GM23338 (cell line): ENCODE data around the gene SLC7A10. TPM values are rescaled to one million over a fixed set of nuclear protein-coding genes. Genes with fewer than 3 reads are reported as not detected.

ENCODE experiments used
- ATAC-seq: fragments of 200-7000 bp; cut with Tn5 transposase; 3 replicates; pipeline ENCODE4 v1.9.1; 2020
- DNase-seq: peaks from one replicate; pipeline ENCODE4 v3.0.0-alpha.2; 2015; ENCODE audit warnings: low spot score
- H2AFZ ChIP-seq: fragments of 200-600 bp; sonication (generic); 2 replicates; pipeline ENCODE4 v1.8.0; 2016; ENCODE audit warnings: antibody characterized with exemption, mild to moderate bottlenecking, moderate library complexity
- H3F3A ChIP-seq: fragments of 200-600 bp; sonication (generic); replicated peaks from 2 replicates; pipeline ENCODE4 v1.8.0; 2017; ENCODE audit warnings: antibody characterized with exemption, mixed run types, low read depth
- H3K27ac ChIP-seq: fragments of 200-600 bp; sonication (generic); 2 replicates; pipeline ENCODE4 v1.6.1; 2016; ENCODE audit warnings: low read depth
- H3K27me3 ChIP-seq: fragments of 200-600 bp; sonication (generic); 2 replicates; pipeline ENCODE4 v1.8.0; 2016; ENCODE audit warnings: mild to moderate bottlenecking, mixed run types, moderate library complexity; ENCODE audit not compliant: insufficient read depth
- H3K36me3 ChIP-seq: fragments of 200-600 bp; sonication (generic); 2 replicates; pipeline ENCODE4 v1.8.0; 2016; ENCODE audit warnings: mild to moderate bottlenecking; ENCODE audit not compliant: insufficient read depth
- H3K4me1 ChIP-seq: fragments of 200-600 bp; sonication (generic); 2 replicates; pipeline ENCODE4 v1.8.0; 2016; ENCODE audit warnings: mild to moderate bottlenecking, moderate library complexity; ENCODE audit not compliant: insufficient read depth
- H3K4me2 ChIP-seq: fragments of 200-600 bp; sonication (generic); 2 replicates; pipeline ENCODE4 v1.7.1; 2017; ENCODE audit warnings: mixed run types
- H3K4me3 ChIP-seq: fragments of 200-600 bp; sonication (generic); 2 replicates; pipeline ENCODE4 v1.6.1; 2016; ENCODE audit warnings: mixed run types
- H3K79me2 ChIP-seq: fragments of 200-600 bp; sonication (generic); replicated peaks from 2 replicates; pipeline ENCODE4 v1.8.0; 2017; ENCODE audit warnings: mild to moderate bottlenecking; ENCODE audit not compliant: insufficient read depth
- H3K9me2 ChIP-seq: fragments of 200-600 bp; sonication (generic); 2 replicates; pipeline ENCODE4 v1.8.0; 2017; ENCODE audit not compliant: insufficient read depth
- H4K20me1 ChIP-seq: fragments of 200-600 bp; sonication (generic); replicated peaks from 2 replicates; pipeline ENCODE4 v1.8.0; 2017; ENCODE audit warnings: mild to moderate bottlenecking; ENCODE audit not compliant: insufficient read depth
- H3K27ac Mint-ChIP-seq: 2 replicates; pipeline ENCODE4 v1.8.0; 2020; ENCODE audit warnings: inconsistent platforms, mild to moderate bottlenecking, moderate library complexity, mixed read lengths
- H3K27me3 Mint-ChIP-seq: 3 replicates; pipeline ENCODE4 v1.8.0; 2022; ENCODE audit warnings: low read depth, mild to moderate bottlenecking, moderate library complexity, mixed read lengths, inconsistent platforms; ENCODE audit not compliant: insufficient read depth, poor library complexity
- H3K36me3 Mint-ChIP-seq: 3 replicates; pipeline ENCODE4 v1.8.0; 2021; ENCODE audit warnings: low read depth, mild to moderate bottlenecking, inconsistent platforms, moderate library complexity, mixed read lengths
- H3K4me1 Mint-ChIP-seq: 3 replicates; pipeline ENCODE4 v1.8.0; 2020; ENCODE audit warnings: mild to moderate bottlenecking, inconsistent platforms, mixed read lengths
- H3K4me3 Mint-ChIP-seq: 3 replicates; pipeline ENCODE4 v1.8.0; 2021; ENCODE audit warnings: moderate library complexity, mild to moderate bottlenecking, inconsistent platforms, mixed read lengths
- H3K9me3 Mint-ChIP-seq: 3 replicates; pipeline ENCODE4 v1.8.0; 2020; ENCODE audit warnings: moderate library complexity, mild to moderate bottlenecking, inconsistent platforms, mixed read lengths
- CREB1 ChIP-seq: fragments of 250-450 bp; sonication (Bioruptor Pico); IDR thresholded peaks from 2 replicates; pipeline ENCODE4 v1.5.0; 2020; ENCODE audit warnings: low read depth, mild to moderate bottlenecking, moderate library complexity
- EZH2 ChIP-seq: fragments of 200-600 bp; sonication (generic); IDR thresholded peaks from one replicate; pipeline ENCODE4 v1.8.0; 2017; ENCODE audit warnings: antibody characterized with exemption, mild to moderate bottlenecking, low read depth; ENCODE audit not compliant: unreplicated experiment
- JUNB ChIP-seq: IDR thresholded peaks from one replicate; pipeline ENCODE4 v1.6.1; 2016; ENCODE audit warnings: antibody characterized with exemption; ENCODE audit not compliant: unreplicated experiment
- NANOG ChIP-seq: IDR thresholded peaks from 2 replicates; pipeline ENCODE4 v1.6.1; 2016; ENCODE audit warnings: antibody characterized with exemption, borderline replicate concordance
- POLR2AphosphoS5 ChIP-seq: IDR thresholded peaks from 2 replicates; pipeline ENCODE4 v1.6.1; 2016; ENCODE audit warnings: antibody characterized with exemption, low read depth
- STAT1 ChIP-seq: IDR thresholded peaks from one replicate; pipeline ENCODE4 v1.6.1; 2016; ENCODE audit warnings: antibody characterized with exemption; ENCODE audit not compliant: unreplicated experiment
- ZNF114 ChIP-seq: fragments of 250-450 bp; sonication (Bioruptor Pico); IDR thresholded peaks from 2 replicates; pipeline ENCODE4 v1.5.0; 2020; ENCODE audit warnings: mild to moderate bottlenecking, moderate library complexity
- ZNF331 ChIP-seq: fragments of 250-450 bp; sonication (Bioruptor Pico); IDR thresholded peaks from 2 replicates; pipeline ENCODE4 v1.5.0; 2020; ENCODE audit warnings: low read depth, mild to moderate bottlenecking, moderate library complexity
- polyA plus RNA-seq: library from polyadenylated mRNA; unstranded; fragments of >200 nt; fragmentation: Nextera tagmentation; extraction: Ambion mirVana; gene quantifications from 2 replicates; pipeline ENCODE4 v1.2.1, GENCODE V29; 2016
- total RNA-seq: library from RNA; depleted of rRNA; stranded (reverse); fragments of >200 nt; shearing (Covaris generic); gene quantifications from 2 replicates; pipeline ENCODE4 v1.2.3, GENCODE V29; 2014
- TF ChIP-seq, protein P1 (sequence below), 2 experiments: fragments of 200-600 bp in 1 of 2; sonication (generic) in 1 of 2; conservative IDR thresholded peaks; 2 replicates each; pipeline versions ENCODE4 v1.5.1 to v1.6.1; 2016 to 2017; ENCODE audit warnings: antibody characterized with exemption in 2 of 2, low read depth in 2 of 2, mild to moderate bottlenecking in 2 of 2, moderate library complexity in 1 of 2
- TF ChIP-seq, protein P2 (sequence below): IDR thresholded peaks from one replicate; pipeline ENCODE4 v1.6.1; 2018; ENCODE audit warnings: antibody characterized with exemption; ENCODE audit not compliant: unreplicated experiment
- TF ChIP-seq, protein P3 (sequence below): fragments of 250-450 bp; sonication (Bioruptor Pico); IDR thresholded peaks from 2 replicates; pipeline ENCODE4 v1.5.0; 2020; ENCODE audit warnings: mild to moderate bottlenecking, moderate library complexity

SLC7A10 gene
- total and polyA plus RNA-seq, 2 experiments from 2014 or later, result 3.3 to 6.3 TPM

DNA sequence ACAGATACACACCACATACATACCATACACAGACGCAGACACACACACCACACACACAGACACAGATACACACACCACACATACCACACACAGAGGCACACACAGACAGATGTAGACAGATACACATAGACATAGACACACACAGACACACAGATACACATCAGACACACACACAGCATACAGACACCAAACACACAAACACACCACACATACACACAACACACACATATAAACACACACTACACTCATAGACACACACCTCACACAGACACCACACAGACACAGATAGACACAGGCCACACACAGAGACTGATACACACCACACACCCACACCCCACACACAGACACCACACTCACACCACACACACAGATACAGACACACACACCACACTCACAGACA, 24.9 kb upstream of the SLC7A10 start:
- DNase-seq (no peak), ATAC-seq (no peak)
- no peak overlapping the region for H3K27ac Mint-ChIP-seq
- no peak overlapping the region for H3K4me2 ChIP-seq
- H3K4me1 ChIP-seq, result no peaks in the 10 kb centered on the region
- H3K27ac ChIP-seq, result no peak overlapping the region
- no peaks in the 10 kb centered on the region for H3K9me2 ChIP-seq
- H3K36me3 ChIP-seq, result peaks cover 4% of the 10 kb centered on the region; the same call in 1 of the 2 replicates
- no peak overlapping the region for H3K4me3 Mint-ChIP-seq
- no peak overlapping the region for H2AFZ ChIP-seq
- H3K36me3 Mint-ChIP-seq, result no peaks in the 10 kb centered on the region
- H3K9me3 Mint-ChIP-seq, result peaks cover 6% of the 10 kb centered on the region
- H3K4me3 ChIP-seq, result no peak overlapping the region
- TF ChIP-seq NANOG (no peak), CREB1 (no peak), EZH2 (no peak), POLR2AphosphoS5 (no peak), ZNF114 (CRISPR knock-in tag) (no peak), ZNF331 (CRISPR knock-in tag) (no peak), JUNB (no peak), STAT1 (no peak)
- TF ChIP-seq, protein P1, sequence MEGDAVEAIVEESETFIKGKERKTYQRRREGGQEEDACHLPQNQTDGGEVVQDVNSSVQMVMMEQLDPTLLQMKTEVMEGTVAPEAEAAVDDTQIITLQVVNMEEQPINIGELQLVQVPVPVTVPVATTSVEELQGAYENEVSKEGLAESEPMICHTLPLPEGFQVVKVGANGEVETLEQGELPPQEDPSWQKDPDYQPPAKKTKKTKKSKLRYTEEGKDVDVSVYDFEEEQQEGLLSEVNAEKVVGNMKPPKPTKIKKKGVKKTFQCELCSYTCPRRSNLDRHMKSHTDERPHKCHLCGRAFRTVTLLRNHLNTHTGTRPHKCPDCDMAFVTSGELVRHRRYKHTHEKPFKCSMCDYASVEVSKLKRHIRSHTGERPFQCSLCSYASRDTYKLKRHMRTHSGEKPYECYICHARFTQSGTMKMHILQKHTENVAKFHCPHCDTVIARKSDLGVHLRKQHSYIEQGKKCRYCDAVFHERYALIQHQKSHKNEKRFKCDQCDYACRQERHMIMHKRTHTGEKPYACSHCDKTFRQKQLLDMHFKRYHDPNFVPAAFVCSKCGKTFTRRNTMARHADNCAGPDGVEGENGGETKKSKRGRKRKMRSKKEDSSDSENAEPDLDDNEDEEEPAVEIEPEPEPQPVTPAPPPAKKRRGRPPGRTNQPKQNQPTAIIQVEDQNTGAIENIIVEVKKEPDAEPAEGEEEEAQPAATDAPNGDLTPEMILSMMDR (conservative IDR thresholded peaks at IDR 0.05; ENCODE audit: low read depth in 2 of 2), result no peak
- TF ChIP-seq, protein P2, sequence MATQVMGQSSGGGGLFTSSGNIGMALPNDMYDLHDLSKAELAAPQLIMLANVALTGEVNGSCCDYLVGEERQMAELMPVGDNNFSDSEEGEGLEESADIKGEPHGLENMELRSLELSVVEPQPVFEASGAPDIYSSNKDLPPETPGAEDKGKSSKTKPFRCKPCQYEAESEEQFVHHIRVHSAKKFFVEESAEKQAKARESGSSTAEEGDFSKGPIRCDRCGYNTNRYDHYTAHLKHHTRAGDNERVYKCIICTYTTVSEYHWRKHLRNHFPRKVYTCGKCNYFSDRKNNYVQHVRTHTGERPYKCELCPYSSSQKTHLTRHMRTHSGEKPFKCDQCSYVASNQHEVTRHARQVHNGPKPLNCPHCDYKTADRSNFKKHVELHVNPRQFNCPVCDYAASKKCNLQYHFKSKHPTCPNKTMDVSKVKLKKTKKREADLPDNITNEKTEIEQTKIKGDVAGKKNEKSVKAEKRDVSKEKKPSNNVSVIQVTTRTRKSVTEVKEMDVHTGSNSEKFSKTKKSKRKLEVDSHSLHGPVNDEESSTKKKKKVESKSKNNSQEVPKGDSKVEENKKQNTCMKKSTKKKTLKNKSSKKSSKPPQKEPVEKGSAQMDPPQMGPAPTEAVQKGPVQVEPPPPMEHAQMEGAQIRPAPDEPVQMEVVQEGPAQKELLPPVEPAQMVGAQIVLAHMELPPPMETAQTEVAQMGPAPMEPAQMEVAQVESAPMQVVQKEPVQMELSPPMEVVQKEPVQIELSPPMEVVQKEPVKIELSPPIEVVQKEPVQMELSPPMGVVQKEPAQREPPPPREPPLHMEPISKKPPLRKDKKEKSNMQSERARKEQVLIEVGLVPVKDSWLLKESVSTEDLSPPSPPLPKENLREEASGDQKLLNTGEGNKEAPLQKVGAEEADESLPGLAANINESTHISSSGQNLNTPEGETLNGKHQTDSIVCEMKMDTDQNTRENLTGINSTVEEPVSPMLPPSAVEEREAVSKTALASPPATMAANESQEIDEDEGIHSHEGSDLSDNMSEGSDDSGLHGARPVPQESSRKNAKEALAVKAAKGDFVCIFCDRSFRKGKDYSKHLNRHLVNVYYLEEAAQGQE, result no peak
- TF ChIP-seq, protein P3, sequence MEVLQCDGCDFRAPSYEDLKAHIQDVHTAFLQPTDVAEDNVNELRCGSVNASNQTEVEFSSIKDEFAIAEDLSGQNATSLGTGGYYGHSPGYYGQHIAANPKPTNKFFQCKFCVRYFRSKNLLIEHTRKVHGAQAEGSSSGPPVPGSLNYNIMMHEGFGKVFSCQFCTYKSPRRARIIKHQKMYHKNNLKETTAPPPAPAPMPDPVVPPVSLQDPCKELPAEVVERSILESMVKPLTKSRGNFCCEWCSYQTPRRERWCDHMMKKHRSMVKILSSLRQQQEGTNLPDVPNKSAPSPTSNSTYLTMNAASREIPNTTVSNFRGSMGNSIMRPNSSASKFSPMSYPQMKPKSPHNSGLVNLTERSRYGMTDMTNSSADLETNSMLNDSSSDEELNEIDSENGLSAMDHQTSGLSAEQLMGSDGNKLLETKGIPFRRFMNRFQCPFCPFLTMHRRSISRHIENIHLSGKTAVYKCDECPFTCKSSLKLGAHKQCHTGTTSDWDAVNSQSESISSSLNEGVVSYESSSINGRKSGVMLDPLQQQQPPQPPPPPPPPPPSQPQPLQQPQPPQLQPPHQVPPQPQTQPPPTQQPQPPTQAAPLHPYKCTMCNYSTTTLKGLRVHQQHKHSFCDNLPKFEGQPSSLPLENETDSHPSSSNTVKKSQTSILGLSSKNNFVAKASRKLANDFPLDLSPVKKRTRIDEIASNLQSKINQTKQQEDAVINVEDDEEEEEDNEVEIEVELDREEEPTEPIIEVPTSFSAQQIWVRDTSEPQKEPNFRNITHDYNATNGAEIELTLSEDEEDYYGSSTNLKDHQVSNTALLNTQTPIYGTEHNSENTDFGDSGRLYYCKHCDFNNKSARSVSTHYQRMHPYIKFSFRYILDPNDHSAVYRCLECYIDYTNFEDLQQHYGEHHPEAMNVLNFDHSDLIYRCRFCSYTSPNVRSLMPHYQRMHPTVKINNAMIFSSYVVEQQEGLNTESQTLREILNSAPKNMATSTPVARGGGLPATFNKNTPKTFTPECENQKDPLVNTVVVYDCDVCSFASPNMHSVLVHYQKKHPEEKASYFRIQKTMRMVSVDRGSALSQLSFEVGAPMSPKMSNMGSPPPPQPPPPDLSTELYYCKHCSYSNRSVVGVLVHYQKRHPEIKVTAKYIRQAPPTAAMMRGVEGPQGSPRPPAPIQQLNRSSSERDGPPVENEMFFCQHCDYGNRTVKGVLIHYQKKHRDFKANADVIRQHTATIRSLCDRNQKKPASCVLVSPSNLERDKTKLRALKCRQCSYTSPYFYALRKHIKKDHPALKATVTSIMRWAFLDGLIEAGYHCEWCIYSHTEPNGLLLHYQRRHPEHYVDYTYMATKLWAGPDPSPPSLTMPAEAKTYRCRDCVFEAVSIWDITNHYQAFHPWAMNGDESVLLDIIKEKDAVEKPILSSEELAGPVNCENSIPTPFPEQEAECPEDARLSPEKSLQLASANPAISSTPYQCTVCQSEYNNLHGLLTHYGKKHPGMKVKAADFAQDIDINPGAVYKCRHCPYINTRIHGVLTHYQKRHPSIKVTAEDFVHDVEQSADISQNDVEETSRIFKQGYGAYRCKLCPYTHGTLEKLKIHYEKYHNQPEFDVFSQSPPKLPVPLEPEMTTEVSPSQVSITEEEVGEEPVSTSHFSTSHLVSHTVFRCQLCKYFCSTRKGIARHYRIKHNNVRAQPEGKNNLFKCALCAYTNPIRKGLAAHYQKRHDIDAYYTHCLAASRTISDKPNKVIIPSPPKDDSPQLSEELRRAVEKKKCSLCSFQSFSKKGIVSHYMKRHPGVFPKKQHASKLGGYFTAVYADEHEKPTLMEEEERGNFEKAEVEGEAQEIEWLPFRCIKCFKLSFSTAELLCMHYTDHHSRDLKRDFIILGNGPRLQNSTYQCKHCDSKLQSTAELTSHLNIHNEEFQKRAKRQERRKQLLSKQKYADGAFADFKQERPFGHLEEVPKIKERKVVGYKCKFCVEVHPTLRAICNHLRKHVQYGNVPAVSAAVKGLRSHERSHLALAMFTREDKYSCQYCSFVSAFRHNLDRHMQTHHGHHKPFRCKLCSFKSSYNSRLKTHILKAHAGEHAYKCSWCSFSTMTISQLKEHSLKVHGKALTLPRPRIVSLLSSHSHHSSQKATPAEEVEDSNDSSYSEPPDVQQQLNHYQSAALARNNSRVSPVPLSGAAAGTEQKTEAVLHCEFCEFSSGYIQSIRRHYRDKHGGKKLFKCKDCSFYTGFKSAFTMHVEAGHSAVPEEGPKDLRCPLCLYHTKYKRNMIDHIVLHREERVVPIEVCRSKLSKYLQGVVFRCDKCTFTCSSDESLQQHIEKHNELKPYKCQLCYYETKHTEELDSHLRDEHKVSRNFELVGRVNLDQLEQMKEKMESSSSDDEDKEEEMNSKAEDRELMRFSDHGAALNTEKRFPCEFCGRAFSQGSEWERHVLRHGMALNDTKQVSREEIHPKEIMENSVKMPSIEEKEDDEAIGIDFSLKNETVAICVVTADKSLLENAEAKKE (CRISPR knock-in tag), result no peak
- peaks cover 4% of the 10 kb centered on the region for H3K27me3 Mint-ChIP-seq
- H3K4me1 Mint-ChIP-seq, result peaks cover 2% of the 10 kb centered on the region; the same call in 1 of the 3 replicates
- H3K79me2 ChIP-seq, result no peaks in the 10 kb centered on the region
- H4K20me1 ChIP-seq, result no peaks in the 10 kb centered on the region
- H3K27me3 ChIP-seq, result no peaks in the 10 kb centered on the region
- H3F3A ChIP-seq, result no peaks in the 10 kb centered on the region
